Activated CD8-positive, alpha-beta T cell treated with anti-CD3 and anti-CD28 coated beads for 36 hours (primary cell): Measurements from ENCODE around the gene MRPS11. TPM values are rescaled to one million over a fixed set of nuclear protein-coding genes. Genes with fewer than 3 reads are reported as not detected.

Experiments
- ATAC-seq: fragments of 200-7000 bp; cut with Tn5 transposase; one replicate; pipeline ENCODE4 v1.10.0; 2021; ENCODE audit warnings: mild to moderate bottlenecking, moderate library complexity
- CTCF ChIA-PET: fragments of 350-600 bp; sonication (Branson Sonifier 250); formaldehyde crosslinking; loops from one replicate; lab custom pipeline; 2021; ENCODE audit warnings: antibody characterized with exemption; lab: Charles Lee
- POLR2A ChIA-PET: fragments of 350-600 bp; sonication (Branson Sonifier 250); formaldehyde crosslinking; loops from one replicate; lab custom pipeline; 2021; ENCODE audit warnings: antibody characterized with exemption; lab: Charles Lee
- DNase-seq: peaks from one replicate; pipeline ENCODE4 v3.0.0-alpha.2; 2020
- H3K27ac Mint-ChIP-seq: one replicate; pipeline ENCODE4 v1.8.0; 2021; ENCODE audit warnings: mild to moderate bottlenecking, mixed read lengths
- H3K27me3 Mint-ChIP-seq: one replicate; pipeline ENCODE4 v1.8.0; 2021; ENCODE audit warnings: mixed read lengths
- H3K36me3 Mint-ChIP-seq: one replicate; pipeline ENCODE4 v1.8.0; 2021; ENCODE audit warnings: low read depth, mixed read lengths
- H3K4me1 Mint-ChIP-seq: one replicate; pipeline ENCODE4 v1.8.0; 2021; ENCODE audit warnings: low read depth, mixed read lengths
- H3K4me3 Mint-ChIP-seq: one replicate; pipeline ENCODE4 v1.8.0; 2021; ENCODE audit warnings: mild to moderate bottlenecking, moderate library complexity, mixed read lengths
- H3K9me3 Mint-ChIP-seq: one replicate; pipeline ENCODE4 v1.8.0; 2021; ENCODE audit warnings: mixed read lengths
- intact Hi-C: fragments of 100-400 bp; cut with micrococcal nuclease; formaldehyde crosslinking; loops from one replicate; pipeline ENCODE4 v1.10.0; 2022
- total RNA-seq, 2 experiments: library from RNA; stranded (reverse); gene quantifications; one replicate each; pipeline ENCODE4 v1.2.3, GENCODE V29; 2021
- TF ChIP-seq, protein P1 (sequence below): fragments of 200-600 bp; IDR thresholded peaks from one replicate; pipeline ENCODE4 v1.8.0; 2022; ENCODE audit warnings: antibody characterized with exemption, mild to moderate bottlenecking

The MRPS11 gene
- total RNA-seq, 2 experiments from 2014 or later: 54.3 to 55.4 TPM

DNA sequence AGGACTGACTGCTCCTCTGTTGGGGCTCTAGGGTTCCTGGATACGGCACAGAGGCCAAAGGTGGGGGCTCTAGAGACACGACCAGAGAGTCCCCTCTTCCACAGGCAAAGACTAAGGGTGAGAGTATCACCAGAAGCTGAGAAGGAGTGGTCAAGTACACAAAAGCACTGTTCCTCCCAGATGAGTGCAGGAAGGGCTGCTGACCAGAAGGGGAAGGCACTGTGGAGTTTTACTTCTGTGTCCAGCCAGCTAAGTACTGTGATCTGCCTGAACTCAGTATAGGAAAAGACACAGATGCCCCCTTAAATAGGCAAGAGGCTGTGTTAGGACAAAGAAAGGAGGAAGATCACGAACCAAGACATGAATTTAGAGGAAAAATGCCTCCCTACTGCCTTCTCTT, 11.7 kb downstream of the MRPS11 start:
- H3K27me3 Mint-ChIP-seq: no peaks in the 10 kb centered on the region
- intact Hi-C loops: no loop called here
- H3K9me3 Mint-ChIP-seq: no peaks in the 10 kb centered on the region
- no peaks in the 10 kb centered on the region for H3K4me1 Mint-ChIP-seq
- no peak overlapping the region for H3K4me3 Mint-ChIP-seq
- no peak overlapping the region for H3K27ac Mint-ChIP-seq
- CTCF ChIA-PET: no interaction called here
- DNase-seq (no peak), ATAC-seq (no peak)
- TF ChIP-seq, protein P1, sequence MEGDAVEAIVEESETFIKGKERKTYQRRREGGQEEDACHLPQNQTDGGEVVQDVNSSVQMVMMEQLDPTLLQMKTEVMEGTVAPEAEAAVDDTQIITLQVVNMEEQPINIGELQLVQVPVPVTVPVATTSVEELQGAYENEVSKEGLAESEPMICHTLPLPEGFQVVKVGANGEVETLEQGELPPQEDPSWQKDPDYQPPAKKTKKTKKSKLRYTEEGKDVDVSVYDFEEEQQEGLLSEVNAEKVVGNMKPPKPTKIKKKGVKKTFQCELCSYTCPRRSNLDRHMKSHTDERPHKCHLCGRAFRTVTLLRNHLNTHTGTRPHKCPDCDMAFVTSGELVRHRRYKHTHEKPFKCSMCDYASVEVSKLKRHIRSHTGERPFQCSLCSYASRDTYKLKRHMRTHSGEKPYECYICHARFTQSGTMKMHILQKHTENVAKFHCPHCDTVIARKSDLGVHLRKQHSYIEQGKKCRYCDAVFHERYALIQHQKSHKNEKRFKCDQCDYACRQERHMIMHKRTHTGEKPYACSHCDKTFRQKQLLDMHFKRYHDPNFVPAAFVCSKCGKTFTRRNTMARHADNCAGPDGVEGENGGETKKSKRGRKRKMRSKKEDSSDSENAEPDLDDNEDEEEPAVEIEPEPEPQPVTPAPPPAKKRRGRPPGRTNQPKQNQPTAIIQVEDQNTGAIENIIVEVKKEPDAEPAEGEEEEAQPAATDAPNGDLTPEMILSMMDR: no peak
- POLR2A ChIA-PET: no interaction called here
- H3K36me3 Mint-ChIP-seq: peaks cover 10% of the 10 kb centered on the region

DNA sequence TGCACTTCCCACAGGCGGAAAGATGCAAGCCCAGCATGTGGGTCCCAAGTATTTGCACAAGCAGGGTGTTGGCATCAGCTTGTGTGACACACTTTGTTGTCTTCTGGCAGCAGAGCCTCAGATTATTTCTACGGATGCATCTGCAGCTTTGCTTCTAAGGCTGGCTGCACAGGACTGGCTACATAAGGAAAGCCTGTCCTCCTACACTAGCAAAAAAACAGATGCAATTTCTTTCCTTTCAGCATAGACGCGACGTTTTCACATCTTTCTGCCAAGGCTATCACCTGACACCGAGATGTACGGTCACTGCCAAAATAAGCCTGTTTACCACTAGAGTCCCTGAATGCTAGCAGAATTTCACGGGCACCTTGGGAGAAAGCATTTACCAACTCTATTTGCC, 13.5 kb downstream of the MRPS11 start:
- no peaks in the 10 kb centered on the region for H3K4me1 Mint-ChIP-seq

DNA sequence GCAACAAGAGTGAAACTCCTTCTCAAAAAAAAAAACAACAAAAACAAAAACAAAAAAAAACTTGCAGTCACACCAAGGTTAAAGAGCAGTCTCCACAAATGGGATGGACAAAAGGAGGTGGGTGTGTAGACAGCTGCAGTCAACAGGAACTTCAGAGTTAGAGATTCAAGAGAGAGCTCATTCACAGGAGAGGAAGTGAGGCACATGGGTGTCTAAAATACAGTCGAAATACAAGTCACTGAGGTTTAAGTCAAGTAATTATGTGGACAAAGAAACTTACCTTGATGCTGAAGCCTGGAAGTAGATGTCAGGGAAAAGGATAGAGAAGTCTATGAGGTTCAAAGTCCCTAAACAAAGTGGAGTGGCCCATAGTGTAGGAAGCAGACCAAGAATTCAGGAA, 14.8 kb downstream of the MRPS11 start:
- intact Hi-C loops: no loop called here
- CTCF ChIA-PET: no interaction called here
- no peaks in the 10 kb centered on the region for H3K9me3 Mint-ChIP-seq
- no peak overlapping the region for H3K27ac Mint-ChIP-seq
- no peaks in the 10 kb centered on the region for H3K4me1 Mint-ChIP-seq
- DNase-seq: no peak
- TF ChIP-seq, protein P1: no peak
- ATAC-seq: no peak
- H3K36me3 Mint-ChIP-seq: peaks cover 2% of the 10 kb centered on the region
- no peak overlapping the region for H3K4me3 Mint-ChIP-seq
- no peaks in the 10 kb centered on the region for H3K27me3 Mint-ChIP-seq
- POLR2A ChIA-PET: interaction anchor here (2.0 kb wide), 1 partner anchor 11 kb away, joined by 6 read pairs; no protein-coding TSS in a partner anchor

More for the DNA sequence above, 13.5 kb downstream of the MRPS11 start:
- ATAC-seq: no peak
- Mint-ChIP-seq H3K27me3 (no peaks in the 10 kb centered on the region), H3K27ac (no peak overlapping the region), H3K4me3 (no peak overlapping the region), H3K36me3 (peaks cover 8% of the 10 kb centered on the region), H3K9me3 (no peaks in the 10 kb centered on the region)
- ChIA-PET POLR2A (interaction anchor here (2.0 kb wide), 1 partner anchor 10 kb away, joined by 6 read pairs; no protein-coding TSS in a partner anchor), CTCF (interaction anchor here (1.1 to 1.8 kb wide), 2 partner anchors 11 to 184 kb away, joined by 3 to 7 read pairs; no protein-coding TSS in a partner anchor)
- no peak for DNase-seq
- TF ChIP-seq, protein P1: no peak
- intact Hi-C loops: no loop called here

DNA sequence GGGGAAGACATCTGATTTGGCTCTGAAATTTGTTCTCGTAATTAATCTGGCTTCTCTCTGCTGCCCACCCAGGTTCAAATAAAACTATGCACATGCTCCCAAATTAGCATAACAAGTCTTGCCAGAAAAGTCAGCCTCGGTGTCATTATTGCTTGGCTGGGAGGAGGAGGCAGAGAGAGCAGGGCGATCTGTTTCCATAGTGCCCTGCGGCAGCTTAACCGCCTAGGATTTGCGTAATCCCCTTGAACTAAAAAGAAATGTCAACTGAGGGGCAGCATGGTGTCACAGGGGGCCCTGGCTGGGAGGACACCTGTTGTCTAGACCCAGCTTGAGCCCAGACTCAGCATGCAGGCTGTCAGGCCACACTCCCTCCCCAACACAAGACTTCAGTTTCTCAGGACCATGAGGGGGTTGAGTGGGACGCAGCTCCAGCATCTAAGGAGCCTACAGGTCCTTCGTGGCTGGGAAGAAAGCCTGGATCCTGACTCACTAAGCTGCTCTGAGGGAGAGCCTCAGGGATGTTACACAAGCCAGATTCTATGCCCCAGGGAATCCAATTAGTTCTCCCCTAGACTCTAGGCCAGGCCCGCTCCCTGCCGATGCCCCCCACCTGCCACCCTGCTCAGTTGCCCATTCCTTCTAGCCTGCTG, 17.3 kb downstream of the MRPS11 start:
- intact Hi-C loops: no loop called here
- Mint-ChIP-seq H3K36me3 (no peaks in the 10 kb centered on the region), H3K27ac (no peak overlapping the region), H3K27me3 (no peaks in the 10 kb centered on the region), H3K9me3 (no peaks in the 10 kb centered on the region), H3K4me3 (no peak overlapping the region), H3K4me1 (no peaks in the 10 kb centered on the region)
- ChIA-PET POLR2A (no interaction called here), CTCF (no interaction called here)
- DNase-seq: no peak
- TF ChIP-seq, protein P1: no peak
- ATAC-seq: no peak

DNA sequence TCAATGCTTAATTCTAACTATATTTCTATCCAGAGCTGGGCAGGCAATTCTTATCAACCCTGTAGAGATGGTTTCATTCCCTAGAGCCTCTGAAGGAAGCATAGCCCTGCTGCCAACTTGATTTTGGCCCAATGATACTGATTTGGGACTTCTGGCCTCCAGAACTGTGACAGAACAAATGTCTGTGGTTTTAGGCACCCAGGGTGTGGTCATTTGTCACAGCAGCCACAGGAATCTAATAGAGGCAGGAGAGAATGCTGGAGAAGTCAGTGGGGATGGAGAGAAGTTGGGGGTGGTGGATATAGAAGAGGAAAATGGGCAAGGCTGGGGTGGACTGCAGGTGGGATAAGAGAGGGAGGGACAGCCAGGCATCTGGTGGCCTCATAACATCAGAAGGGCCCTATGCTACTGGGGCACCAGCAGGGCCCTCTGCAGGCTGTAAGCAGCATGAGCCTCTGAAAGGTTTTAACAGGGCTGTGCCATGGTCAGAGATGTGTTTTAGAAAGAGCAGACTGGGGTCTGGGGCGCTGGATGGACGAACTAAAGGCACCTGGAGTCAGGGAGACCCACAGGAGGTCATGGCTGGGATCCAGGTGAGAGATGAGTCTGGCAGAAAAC, 19.8 kb downstream of the MRPS11 start:
- Mint-ChIP-seq H3K4me3 (no peak overlapping the region), H3K27me3 (no peaks in the 10 kb centered on the region), H3K36me3 (no peaks in the 10 kb centered on the region), H3K27ac (no peak overlapping the region), H3K9me3 (no peaks in the 10 kb centered on the region), H3K4me1 (peaks cover 3% of the 10 kb centered on the region)
- intact Hi-C loops: no loop called here
- TF ChIP-seq, protein P1: no peak
- ATAC-seq (no peak), DNase-seq (no peak)
- POLR2A ChIA-PET: no interaction called here
- CTCF ChIA-PET: no interaction called here
